HG03103 (cell line): ENCODE results near the gene CCDC171.

Experiments used
- ATAC-seq: cut with Tn5 transposase; IDR thresholded peaks from one replicate; pipeline ENCODE4 v1.9.1; 2021; ENCODE audit warnings: low read depth; ENCODE audit not compliant: unreplicated experiment

Gene CCDC171

DNA sequence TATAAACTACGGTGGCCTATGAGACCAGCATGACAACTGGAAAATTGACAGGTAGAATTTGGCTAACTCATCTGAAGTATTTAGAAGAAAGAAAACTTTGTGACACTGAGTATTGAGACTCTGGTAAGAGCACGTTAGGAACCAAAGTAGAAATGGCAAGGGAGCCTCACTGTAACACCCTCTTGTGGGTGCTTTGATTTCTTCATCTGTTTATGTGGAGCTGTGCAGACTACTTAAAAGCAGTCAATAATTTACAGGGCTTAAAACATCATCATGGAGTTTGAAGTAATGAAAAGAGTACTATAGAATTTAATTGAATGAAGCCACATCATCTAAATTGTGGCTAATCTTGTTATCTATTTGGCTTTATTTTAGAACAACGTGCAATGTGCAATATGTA lies 414.2 kb downstream of the CCDC171 start:
- no peak for ATAC-seq

DNA sequence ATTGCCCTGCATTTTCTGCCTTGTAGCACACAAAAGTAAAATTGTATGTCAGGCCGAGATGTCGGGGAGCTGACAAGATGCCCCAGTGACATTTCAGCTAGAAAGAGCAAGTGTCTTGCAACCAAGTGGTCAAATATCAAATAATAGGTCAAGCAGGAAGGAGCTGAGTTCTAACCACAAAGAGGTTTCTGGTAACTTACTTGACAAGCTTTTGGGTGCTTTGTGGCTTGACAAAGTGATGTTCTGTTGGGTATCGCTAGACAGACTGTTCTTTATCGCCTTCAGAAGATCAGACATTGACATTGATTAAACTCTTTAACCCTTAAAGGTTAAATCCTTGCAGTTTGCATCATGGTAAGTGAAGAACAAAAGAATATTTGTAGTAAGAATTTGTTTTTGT lies 419.9 kb downstream of the CCDC171 start:
- no peak for ATAC-seq

DNA sequence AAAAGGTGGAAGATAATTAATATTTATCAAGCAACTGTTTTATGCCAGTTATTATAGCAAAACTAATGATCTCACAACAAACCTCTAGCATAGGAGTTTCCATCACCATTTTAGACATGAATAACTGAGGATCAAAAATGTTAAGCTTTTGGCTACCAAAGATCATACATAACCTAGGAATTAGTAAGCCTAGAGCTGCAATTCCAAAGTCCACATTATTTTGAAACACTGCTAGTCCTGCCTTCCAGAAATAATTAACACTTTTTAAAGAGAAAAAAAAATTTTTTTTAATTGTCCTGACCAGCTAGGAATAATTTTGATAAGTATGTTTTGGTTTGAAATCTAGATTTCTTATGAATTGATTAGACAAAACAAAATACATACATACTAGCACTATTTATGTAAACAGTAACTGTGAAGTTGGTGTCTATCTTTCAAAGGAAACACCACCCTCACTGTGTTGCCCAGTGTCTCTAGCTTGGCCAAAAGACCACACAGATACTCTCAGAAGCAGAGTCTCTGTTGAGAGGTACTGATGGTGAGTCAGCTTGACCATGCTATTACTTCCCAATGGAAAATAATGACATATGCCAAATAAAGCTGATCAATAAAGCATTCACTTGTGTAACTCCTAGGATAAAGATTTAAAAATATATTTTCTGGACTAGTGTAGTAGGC lies 422.4 kb downstream of the CCDC171 start:
- no peak for ATAC-seq

DNA sequence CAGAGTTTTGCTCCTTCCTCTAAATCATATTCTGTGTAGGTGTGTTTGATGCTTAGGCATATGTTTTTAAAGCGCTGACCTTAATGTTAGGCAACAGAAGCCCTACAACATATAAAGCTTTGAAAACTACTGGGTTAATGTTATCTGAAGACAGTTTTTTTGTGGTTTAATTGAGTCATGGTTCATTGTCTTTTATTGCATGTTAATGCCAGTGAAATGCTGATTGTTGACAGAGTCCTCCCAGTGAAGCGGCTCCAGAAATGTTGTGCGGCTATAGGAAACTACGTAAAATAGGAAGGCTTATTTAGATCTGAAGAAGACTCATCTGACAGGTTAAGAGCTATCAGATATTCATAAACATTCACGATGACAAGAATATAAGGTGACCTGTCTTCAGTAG lies 424.6 kb downstream of the CCDC171 start:
- ATAC-seq, result no peak

DNA sequence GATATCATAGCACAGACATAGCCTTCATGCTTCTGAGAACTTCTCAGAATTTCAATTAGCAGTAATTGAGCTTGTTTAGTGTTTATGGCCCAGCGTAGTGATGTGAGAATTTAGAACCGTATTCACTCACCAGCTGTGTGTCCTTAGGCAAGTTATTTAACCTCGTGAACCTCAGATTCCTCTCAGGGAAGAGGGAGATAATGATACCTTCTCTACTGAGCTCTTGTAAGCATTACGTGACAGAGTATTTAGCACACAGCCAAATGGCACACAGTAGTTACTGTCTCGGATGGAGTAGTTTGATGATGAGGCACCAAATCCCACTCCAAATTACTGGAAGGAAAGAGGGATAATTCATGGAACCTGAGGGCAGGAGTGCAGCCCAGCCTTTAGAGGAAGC lies 429.3 kb downstream of the CCDC171 start:
- ATAC-seq, result no peak

DNA sequence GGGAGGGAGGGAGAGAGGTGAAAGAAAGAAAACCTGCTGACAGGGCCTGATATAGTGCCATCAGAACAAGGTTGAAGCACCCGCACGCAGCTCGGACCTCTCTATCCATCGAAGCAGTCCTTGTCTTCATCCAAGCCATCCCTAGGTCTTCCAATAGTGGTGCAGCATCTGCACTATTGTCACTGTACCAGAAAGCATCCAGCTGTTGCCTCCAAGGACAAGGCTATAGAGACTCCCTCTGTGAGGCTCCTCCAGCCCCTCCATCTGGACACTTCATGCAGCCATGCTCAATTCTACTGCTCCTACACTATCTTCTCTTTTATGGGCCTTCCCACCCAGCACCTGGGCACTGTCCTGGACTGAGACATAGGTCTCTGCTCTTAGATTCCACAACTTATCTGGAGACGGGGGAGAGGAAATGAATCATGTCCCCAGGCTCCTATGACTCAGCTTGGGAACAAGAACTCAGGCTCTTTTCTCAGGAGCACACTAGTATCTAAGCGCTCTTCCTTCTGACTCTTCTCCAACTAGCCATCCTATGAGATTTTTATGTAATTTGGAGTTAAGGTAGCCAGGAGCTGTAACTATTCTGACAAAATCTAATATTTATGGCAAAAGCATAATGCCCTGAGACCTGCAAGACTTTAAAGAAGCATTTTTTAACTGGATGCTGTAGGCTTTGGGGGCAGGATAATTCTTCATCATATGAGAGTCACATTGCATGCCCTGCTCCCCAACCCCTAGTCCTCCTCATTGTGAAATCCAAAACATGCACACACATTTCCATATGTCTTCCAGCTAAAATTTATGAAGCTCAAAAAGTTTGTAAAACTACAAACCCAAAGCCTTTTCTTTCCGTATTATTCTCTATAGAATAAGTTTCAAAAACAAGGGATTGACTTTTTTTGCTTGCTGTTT lies 446.8 kb downstream of the CCDC171 start:
- no peak for ATAC-seq

DNA sequence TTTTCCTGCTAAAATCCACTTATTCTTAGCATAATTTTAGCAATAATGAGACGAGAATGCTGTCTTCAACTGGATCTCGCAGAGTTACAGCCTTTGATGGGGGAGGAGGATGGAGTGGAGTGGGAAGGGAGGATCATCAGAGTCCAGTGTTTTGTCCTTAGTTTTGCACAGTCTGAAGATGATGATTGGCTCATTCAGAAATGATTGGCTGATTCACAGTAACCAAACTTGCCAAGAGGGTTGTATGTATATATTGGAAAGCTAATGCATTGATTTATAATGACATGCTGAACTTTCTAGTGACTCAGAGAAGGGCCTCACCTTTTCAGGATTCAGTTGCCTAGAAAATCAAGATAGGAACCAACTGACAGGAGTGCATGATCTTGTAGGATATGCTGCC lies 448.0 kb downstream of the CCDC171 start:
- no peak for ATAC-seq

DNA sequence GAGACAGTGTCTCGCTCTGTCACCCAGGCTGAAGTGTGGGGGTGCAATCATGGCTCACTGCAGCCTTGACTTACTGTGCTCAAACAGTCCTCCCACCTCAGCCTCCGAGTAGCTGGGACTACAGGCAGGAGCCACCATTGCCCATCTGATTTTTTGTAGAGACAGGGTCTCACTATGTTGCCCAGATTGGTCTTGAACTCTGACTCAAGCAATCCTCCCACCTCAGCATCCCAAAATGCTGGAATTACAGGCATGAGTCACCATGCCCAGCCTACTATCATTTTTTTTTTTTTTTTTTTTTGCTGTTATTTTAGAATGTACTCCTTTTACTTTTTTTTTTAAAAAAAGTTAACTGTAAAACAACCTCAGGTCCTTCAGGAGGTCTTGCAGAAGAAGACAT lies 449.0 kb downstream of the CCDC171 start:
- no peak for ATAC-seq

DNA sequence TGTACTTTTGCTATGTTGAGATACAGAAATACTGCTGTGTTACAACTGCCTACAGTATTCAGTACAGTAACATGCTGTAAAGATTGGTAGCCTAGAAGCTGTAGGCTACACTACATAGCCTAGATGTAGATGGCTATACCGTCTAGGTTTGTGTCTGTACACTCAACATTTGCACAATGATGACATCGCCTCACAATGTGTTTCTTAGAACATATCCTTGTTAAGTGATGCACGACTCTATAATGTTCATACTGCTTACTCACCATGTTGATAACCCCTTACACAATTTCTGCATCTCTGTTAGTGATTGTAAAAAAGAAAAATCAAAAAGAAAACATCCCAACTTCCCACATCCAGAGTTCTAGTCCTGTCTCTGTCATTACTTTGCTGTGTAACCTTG lies 450.0 kb downstream of the CCDC171 start:
- no peak for ATAC-seq

DNA sequence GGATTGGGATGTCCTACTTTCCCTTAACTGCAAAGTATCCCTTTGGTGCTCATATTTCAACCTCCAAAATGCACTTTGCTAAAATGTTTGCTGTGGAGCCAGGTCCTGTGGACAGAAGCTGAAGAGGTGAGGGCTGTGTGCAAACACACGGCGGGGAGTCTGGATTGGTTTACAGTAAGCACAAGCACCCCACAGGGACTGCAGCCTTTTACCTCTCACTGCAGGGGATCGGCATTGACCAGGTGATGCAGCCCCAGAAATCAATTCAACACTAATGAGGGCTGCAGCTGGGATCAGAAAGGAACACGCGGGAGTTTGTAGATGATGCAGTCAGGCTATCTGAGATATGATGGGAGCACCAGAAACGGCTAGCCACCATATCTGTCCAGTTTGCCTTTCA lies 450.9 kb downstream of the CCDC171 start:
- no peak for ATAC-seq

DNA sequence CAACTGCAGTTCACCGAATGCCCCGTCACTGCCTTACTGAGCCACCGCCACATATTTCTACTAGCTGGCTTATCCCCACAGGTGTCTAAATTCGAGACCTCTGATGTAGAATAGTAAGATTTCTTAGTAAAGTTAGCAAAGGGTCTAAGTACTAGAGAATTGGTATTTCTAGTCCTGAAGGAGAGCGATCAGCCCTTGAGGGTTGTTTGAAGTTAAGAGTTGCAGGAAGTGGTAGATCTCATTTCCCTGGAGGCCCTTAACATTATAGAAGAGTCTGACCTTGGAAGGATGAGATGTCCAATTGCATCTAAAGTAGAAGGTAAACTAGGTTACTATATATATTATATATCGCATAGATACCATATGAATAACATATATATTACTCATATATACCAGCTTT lies 451.8 kb downstream of the CCDC171 start:
- no peak for ATAC-seq

DNA sequence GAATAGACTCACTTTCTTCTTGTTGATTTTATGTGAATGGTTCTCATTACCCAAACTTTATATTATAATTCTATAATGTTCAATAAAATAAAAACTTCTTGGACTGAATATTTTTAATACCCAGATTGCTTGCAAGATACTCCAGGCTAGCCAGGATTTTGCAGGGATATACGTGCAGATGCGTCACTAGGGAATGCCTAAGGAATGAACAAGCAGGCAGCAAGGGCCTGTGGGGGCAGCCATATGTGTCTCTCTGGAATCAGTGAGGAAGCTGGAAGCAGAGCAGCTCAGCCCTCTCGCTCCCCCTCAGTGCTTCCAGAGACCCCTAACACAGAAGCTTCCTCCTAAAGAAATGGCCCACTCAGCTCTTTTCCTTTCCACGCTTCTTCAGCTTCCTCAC lies 457.4 kb downstream of the CCDC171 start:
- no peak for ATAC-seq

DNA sequence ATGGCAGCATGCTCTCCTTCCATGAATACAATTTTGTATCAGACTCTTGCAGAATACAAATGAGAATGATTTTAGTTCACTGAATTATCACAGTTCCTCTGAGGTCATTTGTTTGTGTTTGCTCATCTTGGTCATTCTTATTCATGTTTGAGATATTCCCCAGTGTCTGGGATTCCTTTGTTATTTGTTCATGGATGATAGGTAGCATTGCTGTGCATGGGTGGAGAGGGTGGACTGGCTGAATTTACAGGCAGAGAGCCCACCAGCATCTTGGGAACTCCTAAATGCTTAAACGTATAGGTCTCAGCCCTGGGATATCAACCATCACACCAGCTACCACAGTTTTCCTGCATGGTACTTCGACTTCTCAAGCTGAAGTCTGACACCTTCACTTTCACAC lies 459.8 kb downstream of the CCDC171 start:
- no peak for ATAC-seq

DNA sequence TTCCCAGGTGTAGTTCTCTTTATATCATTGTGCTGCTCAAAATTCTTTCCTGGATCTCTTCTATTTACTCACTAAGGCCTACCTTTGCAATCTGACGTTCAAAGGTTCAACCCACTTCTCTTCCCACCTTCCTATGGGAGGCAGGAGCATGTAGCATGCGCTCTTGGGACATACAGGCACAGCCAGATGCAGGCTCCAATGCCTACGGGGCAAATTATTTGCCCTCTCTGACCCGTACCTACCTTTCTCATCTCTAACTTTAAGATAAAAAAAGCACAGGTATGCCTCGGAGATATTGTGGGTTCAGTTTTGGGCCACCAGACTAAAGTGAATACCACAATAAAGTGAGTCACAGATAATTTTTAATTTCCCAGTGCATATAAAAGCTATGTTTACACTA lies 460.5 kb downstream of the CCDC171 start:
- no peak for ATAC-seq

DNA sequence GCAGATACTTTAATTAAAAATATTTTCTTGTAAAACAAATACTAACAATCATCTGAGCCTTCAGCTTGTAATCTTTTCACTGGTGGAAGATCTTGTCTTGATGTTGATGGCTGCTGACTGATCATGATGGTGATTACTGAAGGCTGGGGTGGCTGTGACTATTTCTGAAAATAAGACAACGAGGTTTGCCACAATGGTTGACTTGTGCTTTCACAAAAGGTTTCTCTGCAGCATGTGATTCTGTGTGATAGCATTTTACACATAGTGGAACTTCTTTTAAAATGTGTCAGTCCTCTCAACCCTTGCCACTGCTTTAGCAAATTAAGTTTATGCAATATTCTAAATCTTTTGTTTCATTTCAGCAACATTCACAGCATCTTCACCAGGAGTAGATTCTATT lies 461.0 kb downstream of the CCDC171 start:
- no peak for ATAC-seq

DNA sequence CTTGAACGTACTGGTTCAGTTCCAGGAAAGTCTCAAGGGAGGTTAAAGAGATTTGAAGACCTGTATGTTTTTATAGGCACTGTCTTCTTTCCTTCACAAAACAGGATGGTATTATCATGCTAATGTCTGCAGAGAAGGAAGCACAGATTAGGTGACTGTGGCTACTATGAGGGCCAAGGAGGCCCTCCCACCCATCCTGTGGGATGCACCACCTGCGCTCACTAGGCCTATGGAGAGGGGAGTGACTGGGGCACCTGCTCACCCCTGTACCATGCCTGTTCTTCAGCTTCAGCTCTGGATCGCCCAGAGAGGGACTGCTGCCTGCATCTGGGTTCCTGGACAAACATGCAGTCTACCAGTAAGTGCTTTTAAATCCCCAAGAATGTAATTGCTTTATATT lies 469.4 kb downstream of the CCDC171 start:
- ATAC-seq, result no peak

DNA sequence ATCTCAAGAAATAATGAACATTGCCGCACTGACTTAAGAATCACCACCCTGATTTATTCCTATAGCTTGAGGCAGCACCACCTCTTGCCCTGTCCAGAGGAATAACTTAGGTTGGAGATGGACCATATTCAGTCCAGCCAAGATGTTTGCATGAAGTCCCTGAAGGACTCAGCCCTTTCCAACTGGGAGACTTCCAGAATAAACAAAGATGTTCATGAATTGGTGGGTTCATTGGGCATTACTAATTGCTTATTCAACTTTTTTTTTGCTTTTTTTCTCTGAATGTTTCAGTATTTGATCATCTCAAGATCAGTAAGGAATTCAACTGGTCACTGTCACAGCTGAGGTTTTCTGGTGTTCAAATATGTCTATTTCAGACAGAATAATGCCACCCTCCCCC lies 470.6 kb downstream of the CCDC171 start:
- no peak for ATAC-seq
